ENCODE measurements around the gene ACD. TPM values are rescaled to one million over a fixed set of nuclear protein-coding genes. Genes with fewer than 3 reads are reported as not detected.
A peak's percentile ranks its signal among the peaks of the same experiment; 100 is the strongest.

ACD gene
- total and polyA plus RNA-seq, 2 donors from 2014 or later, result 15.2 to 20.0 TPM

GRCh38 chr16:67657017-67657608 lies 2.9 kb downstream of the ACD start:
- TF ChIP-seq CTCF (IDR thresholded peaks at IDR 0.05; ENCODE audit: borderline replicate concordance, extremely low read depth, insufficient read depth), result no peak
- no peak overlapping the region for H3K9ac ChIP-seq (ENCODE audit: low read length in 3 of 3)
- no peak for FAIRE-seq
- H3K4me1 ChIP-seq (ENCODE audit: control insufficient read depth in 2 of 3, insufficient read depth in 2 of 3, low read depth in 1 of 3, low read length in 3 of 3), result peaks cover 0 to 23% (median 3%) of the 10 kb centered on the region in 3 donors
- peak in 1 of 5 donors; percentile 52 for DNase-seq
- H3K9me3 ChIP-seq (ENCODE audit: control insufficient read depth in 2 of 3, insufficient read depth in 1 of 3, low read length in 3 of 3), result no peaks in the 10 kb centered on the region
- intact Hi-C loops (cut with DNase I), result no loop called here
- peaks cover 4% of the 10 kb centered on the region for H3K27me3 ChIP-seq (ENCODE audit: control insufficient read depth, insufficient read depth, low read length)
- no peak overlapping the region for H3K4me3 ChIP-seq (ENCODE audit: low read length in 3 of 3)
- H3K27ac ChIP-seq (ENCODE audit: low read depth in 2 of 2, low read length in 2 of 2), result no peak overlapping the region
- H3K36me3 ChIP-seq (ENCODE audit: control insufficient read depth in 2 of 3, insufficient read depth in 3 of 3, low read length in 3 of 3), result no peaks in the 10 kb centered on the region

- no peak for TF ChIP-seq CTCF (IDR thresholded peaks at IDR 0.05; ENCODE audit: borderline replicate concordance, extremely low read depth, insufficient read depth)
- intact Hi-C loops (cut with DNase I), result no loop called here
- peaks cover 0 to 21% (median 3%) of the 10 kb centered on the region in 3 donors for H3K4me1 ChIP-seq (ENCODE audit: control insufficient read depth in 2 of 3, insufficient read depth in 2 of 3, low read depth in 1 of 3, low read length in 3 of 3)
These were observed 3.6 kb downstream of the ACD start for GRCh38 chr16:67656344-67657016.

GRCh38 chr16:67655363-67655762 lies 4.7 kb downstream of the ACD start:
- FAIRE-seq (no peak), DNase-seq (peak in 1 of 5 donors; percentile 29)
- H3K27ac ChIP-seq (ENCODE audit: low read depth in 2 of 2, low read length in 2 of 2), result no peak overlapping the region
- no peaks in the 10 kb centered on the region for H3K36me3 ChIP-seq (ENCODE audit: control insufficient read depth in 2 of 3, insufficient read depth in 3 of 3, low read length in 3 of 3)
- peaks cover 9% of the 10 kb centered on the region for H3K27me3 ChIP-seq (ENCODE audit: control insufficient read depth, insufficient read depth, low read length)
- no peak for TF ChIP-seq CTCF (IDR thresholded peaks at IDR 0.05; ENCODE audit: borderline replicate concordance, extremely low read depth, insufficient read depth)
- intact Hi-C loops (cut with DNase I), result no loop called here
- no peaks in the 10 kb centered on the region for H3K9me3 ChIP-seq (ENCODE audit: control insufficient read depth in 2 of 3, insufficient read depth in 1 of 3, low read length in 3 of 3)
- H3K4me3 ChIP-seq (ENCODE audit: low read length in 3 of 3), result no peak overlapping the region
- peaks cover 0 to 15% (median 3%) of the 10 kb centered on the region in 3 donors for H3K4me1 ChIP-seq (ENCODE audit: control insufficient read depth in 2 of 3, insufficient read depth in 2 of 3, low read depth in 1 of 3, low read length in 3 of 3)
- no peak overlapping the region for H3K9ac ChIP-seq (ENCODE audit: low read length in 3 of 3)

More at GRCh38 chr16:67656344-67657016, 3.6 kb downstream of the ACD start:
- Histone ChIP-seq H3K4me3 (ENCODE audit: low read length in 3 of 3) (no peak overlapping the region), H3K9me3 (ENCODE audit: control insufficient read depth in 2 of 3, insufficient read depth in 1 of 3, low read length in 3 of 3) (no peaks in the 10 kb centered on the region), H3K36me3 (ENCODE audit: control insufficient read depth in 2 of 3, insufficient read depth in 3 of 3, low read length in 3 of 3) (no peaks in the 10 kb centered on the region), H3K27ac (ENCODE audit: low read depth in 2 of 2, low read length in 2 of 2) (no peak overlapping the region), H3K27me3 (ENCODE audit: control insufficient read depth, insufficient read depth, low read length) (peaks cover 4% of the 10 kb centered on the region), H3K9ac (ENCODE audit: low read length in 3 of 3) (no peak overlapping the region)
- DNase-seq (peak in 1 of 5 donors; percentile 69), FAIRE-seq (no peak)

All from kidney (tissue), 14 donors.